ENCODE data around the gene KDF1.

Gene KDF1

GRCh38 chr1:26981146-26981846 lies 21.0 kb upstream of the KDF1 start:
- DNase-seq (ENCODE audit: insufficient read length, low spot score) (no peak), FAIRE-seq (no peak)
- TF ChIP-seq POLR2A (IDR thresholded peaks at IDR 0.05; ENCODE audit: low read depth, low read length) (no peak), PAX5 (IDR thresholded peaks at IDR 0.05; ENCODE audit: insufficient read depth, low read length, severe bottlenecking) (no peak), POLR2AphosphoS5 (IDR thresholded peaks at IDR 0.05; ENCODE audit: low read depth, low read length) (no peak), TAF1 (IDR thresholded peaks at IDR 0.05; ENCODE audit: low read depth, low read length) (no peak), SPI1 (IDR thresholded peaks at IDR 0.05; ENCODE audit: low read depth, low read length) (no peak), POU2F2 (IDR thresholded peaks at IDR 0.05; ENCODE audit: low read depth, low read length) (no peak)

- DNase-seq (ENCODE audit: insufficient read length, low spot score), result no peak
- no peak for FAIRE-seq
- no peak for TF ChIP-seq TAF1 (IDR thresholded peaks at IDR 0.05; ENCODE audit: low read depth, low read length)
These were observed 18.6 kb upstream of the KDF1 start for GRCh38 chr1:26978901-26979300.

GRCh38 chr1:26976621-26977510 lies 16.6 kb upstream of the KDF1 start:
- no peak for FAIRE-seq
- no peak for DNase-seq (ENCODE audit: insufficient read length, low spot score)
- no peak for TF ChIP-seq POLR2A (IDR thresholded peaks at IDR 0.05; ENCODE audit: low read depth, low read length)

GRCh38 chr1:26972821-26973220 lies 12.6 kb upstream of the KDF1 start:
- FAIRE-seq (no peak), DNase-seq (ENCODE audit: insufficient read length, low spot score) (no peak)
- TF ChIP-seq POLR2A (IDR thresholded peaks at IDR 0.05; ENCODE audit: low read depth, low read length), result no peak
- TF ChIP-seq PAX5 (IDR thresholded peaks at IDR 0.05; ENCODE audit: insufficient read depth, low read length, severe bottlenecking), result no peak
- TF ChIP-seq POLR2AphosphoS5 (IDR thresholded peaks at IDR 0.05; ENCODE audit: low read depth, low read length), result no peak
- no peak for TF ChIP-seq TAF1 (IDR thresholded peaks at IDR 0.05; ENCODE audit: low read depth, low read length)
- no peak for TF ChIP-seq SPI1 (IDR thresholded peaks at IDR 0.05; ENCODE audit: low read depth, low read length)
- no peak for TF ChIP-seq POU2F2 (IDR thresholded peaks at IDR 0.05; ENCODE audit: low read depth, low read length)

GRCh38 chr1:26972390-26972789 lies 12.1 kb upstream of the KDF1 start:
- no peak for FAIRE-seq

GRCh38 chr1:26971590-26971989 lies 11.3 kb upstream of the KDF1 start:
- DNase-seq (ENCODE audit: insufficient read length, low spot score) (no peak), FAIRE-seq (no peak)
- no peak for TF ChIP-seq POU2F2 (IDR thresholded peaks at IDR 0.05; ENCODE audit: low read depth, low read length)
- TF ChIP-seq PAX5 (IDR thresholded peaks at IDR 0.05; ENCODE audit: insufficient read depth, low read length, severe bottlenecking), result no peak
- no peak for TF ChIP-seq POLR2AphosphoS5 (IDR thresholded peaks at IDR 0.05; ENCODE audit: low read depth, low read length)
- no peak for TF ChIP-seq TAF1 (IDR thresholded peaks at IDR 0.05; ENCODE audit: low read depth, low read length)

More at GRCh38 chr1:26972390-26972789, 12.1 kb upstream of the KDF1 start:
- no peak for DNase-seq (ENCODE audit: insufficient read length, low spot score)
- TF ChIP-seq POLR2AphosphoS5 (IDR thresholded peaks at IDR 0.05; ENCODE audit: low read depth, low read length) (no peak), POLR2A (IDR thresholded peaks at IDR 0.05; ENCODE audit: low read depth, low read length) (no peak), TAF1 (IDR thresholded peaks at IDR 0.05; ENCODE audit: low read depth, low read length) (no peak), SPI1 (IDR thresholded peaks at IDR 0.05; ENCODE audit: low read depth, low read length) (no peak), PAX5 (IDR thresholded peaks at IDR 0.05; ENCODE audit: insufficient read depth, low read length, severe bottlenecking) (no peak), POU2F2 (IDR thresholded peaks at IDR 0.05; ENCODE audit: low read depth, low read length) (no peak)

GRCh38 chr1:26970810-26971209 lies 10.5 kb upstream of the KDF1 start:
- TF ChIP-seq SPI1 (IDR thresholded peaks at IDR 0.05; ENCODE audit: low read depth, low read length), result no peak
- no peak for TF ChIP-seq TAF1 (IDR thresholded peaks at IDR 0.05; ENCODE audit: low read depth, low read length)
- TF ChIP-seq POLR2A (IDR thresholded peaks at IDR 0.05; ENCODE audit: low read depth, low read length), result no peak
- no peak for TF ChIP-seq PAX5 (IDR thresholded peaks at IDR 0.05; ENCODE audit: insufficient read depth, low read length, severe bottlenecking)
- TF ChIP-seq POLR2AphosphoS5 (IDR thresholded peaks at IDR 0.05; ENCODE audit: low read depth, low read length), result no peak
- TF ChIP-seq POU2F2 (IDR thresholded peaks at IDR 0.05; ENCODE audit: low read depth, low read length), result no peak
- DNase-seq (ENCODE audit: insufficient read length, low spot score) (no peak), FAIRE-seq (no peak)

- DNase-seq (ENCODE audit: insufficient read length, low spot score), result no peak
- FAIRE-seq, result no peak
- TF ChIP-seq TAF1 (IDR thresholded peaks at IDR 0.05; ENCODE audit: low read depth, low read length), result no peak
- TF ChIP-seq POU2F2 (IDR thresholded peaks at IDR 0.05; ENCODE audit: low read depth, low read length), result no peak
- TF ChIP-seq POLR2AphosphoS5 (IDR thresholded peaks at IDR 0.05; ENCODE audit: low read depth, low read length), result no peak
- no peak for TF ChIP-seq PAX5 (IDR thresholded peaks at IDR 0.05; ENCODE audit: insufficient read depth, low read length, severe bottlenecking)
- TF ChIP-seq POLR2A (IDR thresholded peaks at IDR 0.05; ENCODE audit: low read depth, low read length), result no peak
- TF ChIP-seq SPI1 (IDR thresholded peaks at IDR 0.05; ENCODE audit: low read depth, low read length), result no peak
These were observed 5.4 kb upstream of the KDF1 start for GRCh38 chr1:26965628-26966027.

- DNase-seq (ENCODE audit: insufficient read length, low spot score), result no peak
- no peak for TF ChIP-seq PAX5 (IDR thresholded peaks at IDR 0.05; ENCODE audit: insufficient read depth, low read length, severe bottlenecking)
- no peak for TF ChIP-seq TAF1 (IDR thresholded peaks at IDR 0.05; ENCODE audit: low read depth, low read length)
- TF ChIP-seq POLR2AphosphoS5 (IDR thresholded peaks at IDR 0.05; ENCODE audit: low read depth, low read length), result no peak
- TF ChIP-seq POLR2A (IDR thresholded peaks at IDR 0.05; ENCODE audit: low read depth, low read length), result no peak
- TF ChIP-seq SPI1 (IDR thresholded peaks at IDR 0.05; ENCODE audit: low read depth, low read length), result no peak
- TF ChIP-seq POU2F2 (IDR thresholded peaks at IDR 0.05; ENCODE audit: low read depth, low read length), result no peak
- no peak for FAIRE-seq
These were observed 4.9 kb upstream of the KDF1 start for GRCh38 chr1:26965213-26965612.

- no peak for FAIRE-seq
- no peak for TF ChIP-seq TAF1 (IDR thresholded peaks at IDR 0.05; ENCODE audit: low read depth, low read length)
- TF ChIP-seq SPI1 (IDR thresholded peaks at IDR 0.05; ENCODE audit: low read depth, low read length), result no peak
- TF ChIP-seq POU2F2 (IDR thresholded peaks at IDR 0.05; ENCODE audit: low read depth, low read length), result no peak
- TF ChIP-seq POLR2AphosphoS5 (IDR thresholded peaks at IDR 0.05; ENCODE audit: low read depth, low read length), result no peak
- TF ChIP-seq POLR2A (IDR thresholded peaks at IDR 0.05; ENCODE audit: low read depth, low read length), result no peak
- no peak for TF ChIP-seq PAX5 (IDR thresholded peaks at IDR 0.05; ENCODE audit: insufficient read depth, low read length, severe bottlenecking)
- DNase-seq (ENCODE audit: insufficient read length, low spot score), result no peak
These were observed 1.6 kb upstream of the KDF1 start for GRCh38 chr1:26961826-26962225.

Data from GM12891 (cell line).